HFFc6 (cell line): ENCODE results near the gene HELLS. TPM values are rescaled to one million over a fixed set of nuclear protein-coding genes. Genes with fewer than 3 reads are reported as not detected.
"Not testable (repeated sequence)": the region's sequence is repeated elsewhere in the genome, so short reads cannot be mapped to it uniquely, and the experiment has no call there.

Experiments used
- DNase-seq: peaks from one replicate; pipeline ENCODE4 v3.0.0-alpha.2; 2018
- H3K27ac Mint-ChIP-seq: 2 replicates; pipeline ENCODE4 v1.8.0; 2020; ENCODE audit warnings: mild to moderate bottlenecking, mixed read lengths
- H3K27me3 Mint-ChIP-seq: 2 replicates; pipeline ENCODE4 v1.8.0; 2021; ENCODE audit warnings: mild to moderate bottlenecking, moderate library complexity, mixed read lengths; ENCODE audit not compliant: insufficient read depth
- H3K36me3 Mint-ChIP-seq: 2 replicates; pipeline ENCODE4 v1.8.0; 2021; ENCODE audit warnings: low read depth, mixed read lengths
- H3K4me1 Mint-ChIP-seq: 2 replicates; pipeline ENCODE4 v1.8.0; 2020; ENCODE audit warnings: low read depth, mixed read lengths
- H3K4me3 Mint-ChIP-seq: 2 replicates; pipeline ENCODE4 v1.8.0; 2020; ENCODE audit warnings: mild to moderate bottlenecking, moderate library complexity, mixed read lengths
- H3K9me3 Mint-ChIP-seq: 2 replicates; pipeline ENCODE4 v1.8.0; 2020; ENCODE audit warnings: mild to moderate bottlenecking, mixed read lengths
- CTCF ChIP-seq: fragments of 200-600 bp; sonication (generic); IDR thresholded peaks from 2 replicates; pipeline ENCODE4 v1.5.0; 2021; ENCODE audit warnings: antibody characterized with exemption, mild to moderate bottlenecking
- total RNA-seq, 6 experiments: library from RNA; stranded (reverse); fragmentation: NEBNext Ultra II Directional; extraction: Animal tissue kit (Norgen Biotek cat#: 25700); gene quantifications; 2 replicates in 1 of 6; 3 replicates in 5 of 6; pipeline ENCODE4 v1.2.3, GENCODE V29; 2021

Gene HELLS
- total RNA-seq, 6 experiments from 2014 or later = 25.3 to 53.5 (median 50.9) TPM

GRCh38 chr10:94546901-94547185 lies 1.3 kb downstream of the HELLS start:
- no peaks in the 10 kb centered on the region for H3K9me3 Mint-ChIP-seq
- DNase-seq = peak; percentile 4
- H3K27me3 Mint-ChIP-seq = peaks cover 3% of the 10 kb centered on the region
- peak overlapping the region; percentile 94 for H3K27ac Mint-ChIP-seq
- H3K4me3 Mint-ChIP-seq = peak overlapping the region; percentile 94
- no peak for TF ChIP-seq CTCF
- peaks cover 26% of the 10 kb centered on the region for H3K4me1 Mint-ChIP-seq
- peaks cover 6% of the 10 kb centered on the region; the same call in 1 of the 2 replicates for H3K36me3 Mint-ChIP-seq

- Mint-ChIP-seq H3K9me3 (no peaks in the 10 kb centered on the region), H3K36me3 (peaks cover 6% of the 10 kb centered on the region; the same call in 1 of the 2 replicates), H3K27ac (no peak overlapping the region), H3K27me3 (peaks cover 3% of the 10 kb centered on the region), H3K4me3 (no peak overlapping the region), H3K4me1 (peaks cover 26% of the 10 kb centered on the region)
- no peak for DNase-seq
- TF ChIP-seq CTCF = no peak
Observed at GRCh38 chr10:94549221-94549620, 3.6 kb downstream of the HELLS start.

- H3K27ac Mint-ChIP-seq, H3K4me3 Mint-ChIP-seq, H3K27me3 Mint-ChIP-seq, H3K9me3 Mint-ChIP-seq, DNase-seq: not testable (repeated sequence)
- Mint-ChIP-seq H3K36me3 (peaks cover 27% of the 10 kb centered on the region), H3K4me1 (peaks cover 25% of the 10 kb centered on the region)
Observed at GRCh38 chr10:94567714-94568307, 22.2 kb downstream of the HELLS start.

GRCh38 chr10:94571081-94571480 lies 25.5 kb downstream of the HELLS start:
- peaks cover 24% of the 10 kb centered on the region for H3K36me3 Mint-ChIP-seq
- H3K4me1 Mint-ChIP-seq = peaks cover 25% of the 10 kb centered on the region
- no peaks in the 10 kb centered on the region for H3K27me3 Mint-ChIP-seq
- peak overlapping the region; percentile 51; the same call in 1 of the 2 replicates for H3K27ac Mint-ChIP-seq
- DNase-seq = peak; percentile 4
- H3K9me3 Mint-ChIP-seq = no peaks in the 10 kb centered on the region
- no peak for TF ChIP-seq CTCF
- no peak overlapping the region for H3K4me3 Mint-ChIP-seq

- Mint-ChIP-seq H3K27me3 (no peaks in the 10 kb centered on the region), H3K4me3 (no peak overlapping the region), H3K9me3 (no peaks in the 10 kb centered on the region), H3K4me1 (peaks cover 25% of the 10 kb centered on the region), H3K36me3 (peaks cover 21% of the 10 kb centered on the region), H3K27ac (peak overlapping the region; percentile 60)
- no peak for TF ChIP-seq CTCF
- peak; percentile 37 for DNase-seq
Observed at GRCh38 chr10:94571528-94571927, 25.9 kb downstream of the HELLS start.

- Mint-ChIP-seq H3K4me1 (peaks cover 8% of the 10 kb centered on the region), H3K27ac (no peak overlapping the region), H3K9me3 (no peaks in the 10 kb centered on the region), H3K27me3 (peaks cover 2% of the 10 kb centered on the region), H3K36me3 (peaks cover 7% of the 10 kb centered on the region; the same call in 1 of the 2 replicates), H3K4me3 (no peak overlapping the region)
- DNase-seq = no peak
- no peak for TF ChIP-seq CTCF
Observed at GRCh38 chr10:94578790-94579189, 33.2 kb downstream of the HELLS start.
